HepG2 (cell line): ENCODE measurements around the gene MEMO1. TPM values are rescaled to one million over a fixed set of nuclear protein-coding genes. Genes with fewer than 3 reads are reported as not detected.

Experiments
- ATAC-seq: fragments of 200-7000 bp; cut with Tn5 transposase; 3 replicates; pipeline ENCODE4 v1.9.1; 2020; ENCODE audit warnings: mild to moderate bottlenecking, moderate library complexity
- BruUV-seq: library from RNA; stranded (reverse); fragments of 400-500 nt; replicated peaks from 2 replicates; lab custom pipeline; 2021; lab: Mats Ljungman, UMichigan
- CTCF ChIA-PET: fragments of 300-600 bp; formaldehyde crosslinking; extraction: SDS; loops from one replicate; lab custom pipeline; 2021; ENCODE audit warnings: low total read pairs, inconsistent platforms, low intra/inter-chr PET ratio; lab: Yijun Ruan, JAX
- POLR2A ChIA-PET: fragments of 350-600 bp; sonication (Branson Sonifier 250); formaldehyde crosslinking; loops from one replicate; lab custom pipeline; 2020; ENCODE audit warnings: antibody characterized with exemption, inconsistent platforms; lab: Yijun Ruan, JAX
- DNase-seq: peaks from one replicate; pipeline ENCODE4 v3.0.0-alpha.2; 2015; ENCODE audit warnings: low spot score
- FAIRE-seq: peaks from 3 replicates; lab custom pipeline; 2011; peaks lifted over from hg19 to GRCh38; lab: Jason Lieb, UNC
- H2AFZ ChIP-seq: one replicate; pipeline ENCODE4 v1.6.1; 2011; ENCODE audit warnings: low read length, inconsistent platforms
- H3K27ac ChIP-seq: fragments of 300-600 bp; 3 replicates; pipeline ENCODE4 v1.8.0; 2011; ENCODE audit warnings: mixed run types, mild to moderate bottlenecking, mixed read lengths, low read length, inconsistent platforms; ENCODE audit not compliant: insufficient read depth; ENCODE audit errors: extremely low read length
- H3K27me3 ChIP-seq, 2 experiments: fragments of 200-600 bp in 1 of 2; 2 replicates in 1 of 2; 3 replicates in 1 of 2; pipeline versions ENCODE4 v1.6.0 to v1.8.0; 2011; ENCODE audit warnings: low read length in 2 of 2, mild to moderate bottlenecking in 2 of 2, moderate library complexity in 2 of 2, inconsistent platforms in 1 of 2; ENCODE audit not compliant: insufficient read depth in 2 of 2, control insufficient read depth in 1 of 2
- H3K36me3 ChIP-seq, 2 experiments: fragments of 200-600 bp in 1 of 2; replicated peaks in 1 of 2; 2 replicates in 1 of 2; 3 replicates in 1 of 2; pipeline versions ENCODE4 v1.5.1 to v1.8.0; 2011; ENCODE audit warnings: low read length in 2 of 2, inconsistent platforms in 1 of 2; ENCODE audit not compliant: insufficient read depth in 2 of 2, control insufficient read depth in 1 of 2
- H3K4me1 ChIP-seq: 2 replicates; pipeline ENCODE4 v1.5.1; 2012; ENCODE audit warnings: low read length, inconsistent platforms; ENCODE audit not compliant: insufficient read depth
- H3K4me2 ChIP-seq: 2 replicates; pipeline ENCODE4 v1.6.0; 2011; ENCODE audit warnings: low read depth, low read length, inconsistent platforms
- H3K4me3 ChIP-seq, 3 experiments: fragments of 200-600 bp in 1 of 3; sonication (generic), shearing (Covaris generic) in 1 of 3; replicated peaks in 1 of 3; 2 replicates each; pipeline ENCODE4 v1.5.1; 2011 to 2016; ENCODE audit warnings: low read length in 3 of 3, inconsistent platforms in 2 of 3, low read depth in 2 of 3, mild to moderate bottlenecking in 2 of 3, control low read depth in 1 of 3, mixed read lengths in 1 of 3; ENCODE audit not compliant: insufficient read depth in 1 of 3
- H3K79me2 ChIP-seq: one replicate; pipeline ENCODE4 v1.6.1; 2011; ENCODE audit warnings: low read length, inconsistent platforms; ENCODE audit not compliant: insufficient read depth
- H3K9ac ChIP-seq: 2 replicates; pipeline ENCODE4 v1.6.0; 2011; ENCODE audit warnings: mild to moderate bottlenecking, low read depth, low read length, inconsistent platforms; ENCODE audit not compliant: insufficient read depth
- H3K9me3 ChIP-seq: 2 replicates; pipeline ENCODE4 v1.5.1; 2012; ENCODE audit warnings: mild to moderate bottlenecking, low read length
- H4K20me1 ChIP-seq: 2 replicates; pipeline ENCODE4 v1.6.0; 2011; ENCODE audit warnings: inconsistent platforms, mild to moderate bottlenecking, low read length, moderate library complexity; ENCODE audit not compliant: insufficient read depth
- FOXP1 ChIP-seq, 2 experiments: fragments of 450-650 bp in 1 of 2; IDR thresholded peaks; 2 replicates each; pipeline ENCODE4 v1.6.1; 2017 to 2018; ENCODE audit warnings: antibody characterized with exemption in 1 of 2
- MAX ChIP-seq: IDR thresholded peaks from 2 replicates; pipeline ENCODE4 v1.6.1; 2012; ENCODE audit warnings: inconsistent platforms
- ZNF441 ChIP-seq: sonication (generic); formaldehyde crosslinking; IDR thresholded peaks from 2 replicates; pipeline ENCODE4 v1.7.0; 2021; ENCODE audit warnings: missing genetic modification reagents, borderline replicate concordance
- ZNF816 ChIP-seq: sonication (generic); formaldehyde crosslinking; IDR thresholded peaks from 2 replicates; pipeline ENCODE4 v1.8.0; 2022; ENCODE audit warnings: missing genetic modification reagents, mild to moderate bottlenecking, borderline replicate concordance
- WGBS: methylation state at CpG from one replicate; pipeline ENCODE4 v1.1.6; 2017; ENCODE audit warnings: low lambda C conversion rate; 5-methylcytosine and 5-hydroxymethylcytosine counted together
- in situ Hi-C: cut with HindIII; loops from 2 replicates; pipeline ENCODE4 v1.10.0; 2017; ENCODE audit warnings: low pct_unique_long_range_greater_than_20kb; ENCODE audit not compliant: extremely low pct_ligation_motif_present
- intact Hi-C: fragments of 100-400 bp; cut with micrococcal nuclease; formaldehyde crosslinking; loops from one replicate; pipeline ENCODE4 v1.10.0; 2022; ENCODE audit not compliant: unreplicated experiment
- polyA plus RNA-seq, 8 experiments: library from polyadenylated mRNA; depleted of rRNA in 3 of 8; stranded (reverse) in 7 of 8; unstranded in 1 of 8; fragments of >200 nt; fragmentation: Illumina TruSeq in 4 of 8; extraction: Trizol in 4 of 8; gene quantifications; 2 replicates each; pipeline versions ENCODE4 v1.2.1 to v1.2.3, GENCODE V29; 2011 to 2016; ENCODE audit warnings: low read depth in 4 of 8, missing spikeins in 1 of 8, mixed read lengths in 1 of 8; ENCODE audit not compliant: insufficient read depth in 1 of 8
- total RNA-seq, 5 experiments: library from RNA; depleted of rRNA; stranded (reverse); fragments of >200 nt; fragmentation: Illumina TruSeq; extraction: Trizol; gene quantifications; 2 replicates each; pipeline ENCODE4 v1.2.3, GENCODE V29; 2016; ENCODE audit warnings: low read depth in 1 of 5
- TF ChIP-seq, protein P1 (sequence below), 2 experiments: sonication (generic) in 1 of 2; formaldehyde crosslinking in 1 of 2; IDR thresholded peaks; 2 replicates each; pipeline versions ENCODE4 v1.6.1 to v1.9.0; 2014 to 2022; ENCODE audit warnings: antibody characterized with exemption in 1 of 2, borderline replicate concordance in 1 of 2, inconsistent platforms in 1 of 2, low read depth in 1 of 2, missing genetic modification reagents in 1 of 2
- TF ChIP-seq, protein P2 (sequence below): sonication (generic); formaldehyde crosslinking; IDR thresholded peaks from 2 replicates; pipeline ENCODE4 v1.5.1; 2020; ENCODE audit warnings: mild to moderate bottlenecking, missing genetic modification reagents, borderline replicate concordance

MEMO1 gene
- total and polyA plus RNA-seq, 2 of the 13 experiments (the other 11 are each of a cell fraction or from before 2014, with no cell fraction given) = 69.8 to 81.6 TPM

DNA sequence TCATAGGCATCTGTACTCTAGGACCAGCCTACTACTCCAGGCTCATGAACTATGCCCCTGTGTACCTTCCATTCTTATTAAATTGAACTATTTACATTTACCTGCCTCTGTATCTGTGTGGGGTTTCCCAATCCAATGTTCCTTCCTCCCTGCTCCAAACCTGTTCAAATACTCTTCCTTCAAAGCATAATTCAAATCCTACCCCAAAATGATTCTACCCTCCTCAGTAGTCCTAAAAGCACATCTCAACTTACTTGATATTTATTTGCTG, 3.8 kb downstream of the MEMO1 start (continued):
- TF ChIP-seq, protein P1, sequence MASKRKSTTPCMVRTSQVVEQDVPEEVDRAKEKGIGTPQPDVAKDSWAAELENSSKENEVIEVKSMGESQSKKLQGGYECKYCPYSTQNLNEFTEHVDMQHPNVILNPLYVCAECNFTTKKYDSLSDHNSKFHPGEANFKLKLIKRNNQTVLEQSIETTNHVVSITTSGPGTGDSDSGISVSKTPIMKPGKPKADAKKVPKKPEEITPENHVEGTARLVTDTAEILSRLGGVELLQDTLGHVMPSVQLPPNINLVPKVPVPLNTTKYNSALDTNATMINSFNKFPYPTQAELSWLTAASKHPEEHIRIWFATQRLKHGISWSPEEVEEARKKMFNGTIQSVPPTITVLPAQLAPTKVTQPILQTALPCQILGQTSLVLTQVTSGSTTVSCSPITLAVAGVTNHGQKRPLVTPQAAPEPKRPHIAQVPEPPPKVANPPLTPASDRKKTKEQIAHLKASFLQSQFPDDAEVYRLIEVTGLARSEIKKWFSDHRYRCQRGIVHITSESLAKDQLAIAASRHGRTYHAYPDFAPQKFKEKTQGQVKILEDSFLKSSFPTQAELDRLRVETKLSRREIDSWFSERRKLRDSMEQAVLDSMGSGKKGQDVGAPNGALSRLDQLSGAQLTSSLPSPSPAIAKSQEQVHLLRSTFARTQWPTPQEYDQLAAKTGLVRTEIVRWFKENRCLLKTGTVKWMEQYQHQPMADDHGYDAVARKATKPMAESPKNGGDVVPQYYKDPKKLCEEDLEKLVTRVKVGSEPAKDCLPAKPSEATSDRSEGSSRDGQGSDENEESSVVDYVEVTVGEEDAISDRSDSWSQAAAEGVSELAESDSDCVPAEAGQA (IDR thresholded peaks at IDR 0.05; ENCODE audit: low read depth) = no peak
- TF ChIP-seq, protein P1 (CRISPR knock-in tag; IDR thresholded peaks at IDR 0.05; ENCODE audit: borderline replicate concordance) = no peak
- TF ChIP-seq ZNF441 (CRISPR knock-in tag) (no peak), FOXP1 (IDR thresholded peaks at IDR 0.05) (no peak), FOXP1 (CRISPR knock-in tag; IDR thresholded peaks at IDR 0.05) (peak; percentile 54; the same call in 1 of the 2 replicates)

GRCh38 chr2:32005371-32005976, 5.3 kb downstream of the MEMO1 start:
- CTCF ChIA-PET = no interaction called here
- intact Hi-C loops = loop anchor here (5.0 kb wide), 2 partner anchors 33 to 78 kb away; no protein-coding TSS in a partner anchor
- no TSS peak for BruUV-seq
- 0 out of 6 replicates have a peak overlapping the region, but pooled peaks of 1 of the 3 experiments have one; percentile 0 for H3K4me3 ChIP-seq
- ATAC-seq = no peak
- peaks cover 57% of the 10 kb centered on the region for H3K4me1 ChIP-seq
- POLR2A ChIA-PET = interaction anchor here (0.6 kb wide), 1 partner anchor 284 kb away, joined by 3 read pairs; no protein-coding TSS in a partner anchor
- no peaks in the 10 kb centered on the region; a peak in 1 of 5 replicates for H3K36me3 ChIP-seq
- H3K9me3 ChIP-seq = no peaks in the 10 kb centered on the region
- no peak overlapping the region for H2AFZ ChIP-seq
- WGBS = 94% methylated on average over 2 of the region's 2 CpGs
- peaks cover 50% of the 10 kb centered on the region for H4K20me1 ChIP-seq
- H3K79me2 ChIP-seq = peaks cover 82% of the 10 kb centered on the region
- H3K27me3 ChIP-seq = no peaks in the 10 kb centered on the region; a peak in 1 of 5 replicates
- no peak for FAIRE-seq
- peak overlapping the region; percentile 83 for H3K4me2 ChIP-seq
- no peak for DNase-seq
- in situ Hi-C loops = no loop called here
- peak overlapping the region; percentile 38 for H3K27ac ChIP-seq
- H3K9ac ChIP-seq = no peak overlapping the region
- peak; percentile 20; the same call in 1 of the 2 replicates for TF ChIP-seq ZNF816 (CRISPR knock-in tag)
- TF ChIP-seq, protein P2, sequence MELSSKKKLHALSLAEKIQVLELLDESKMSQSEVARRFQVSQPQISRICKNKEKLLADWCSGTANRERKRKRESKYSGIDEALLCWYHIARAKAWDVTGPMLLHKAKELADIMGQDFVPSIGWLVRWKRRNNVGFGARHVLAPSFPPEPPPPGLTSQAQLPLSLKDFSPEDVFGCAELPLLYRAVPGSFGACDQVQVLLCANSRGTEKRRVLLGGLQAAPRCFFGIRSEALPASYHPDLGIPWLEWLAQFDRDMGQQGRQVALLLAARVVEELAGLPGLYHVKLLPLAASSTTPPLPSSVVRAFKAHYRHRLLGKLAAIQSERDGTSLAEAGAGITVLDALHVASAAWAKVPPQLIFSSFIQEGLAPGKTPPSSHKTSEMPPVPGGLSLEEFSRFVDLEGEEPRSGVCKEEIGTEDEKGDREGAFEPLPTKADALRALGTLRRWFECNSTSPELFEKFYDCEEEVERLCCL (CRISPR knock-in tag) = 0 out of 2 replicates have a peak, but pooled peaks have one; percentile 1
- TF ChIP-seq, protein P1 (IDR thresholded peaks at IDR 0.05; ENCODE audit: low read depth) = no peak
- TF ChIP-seq, protein P1 (CRISPR knock-in tag; IDR thresholded peaks at IDR 0.05; ENCODE audit: borderline replicate concordance) = no peak
- TF ChIP-seq MAX = 0 out of 2 replicates have a peak, but pooled peaks have one; percentile 18
